Brain pericyte (primary cell): Measurements from ENCODE around the gene PTPRQ.
"Not testable (repeated sequence)": the region's sequence is repeated elsewhere in the genome, so short reads cannot be mapped to it uniquely, and the experiment has no call there.

Source experiments
- DNase-seq: peaks from one replicate; pipeline ENCODE4 v3.0.0-alpha.2; 2012; ENCODE audit warnings: low read depth, low spot score

Gene PTPRQ

GRCh38 chr12:80472911-80473500 lies 29.0 kb downstream of the PTPRQ start:
- DNase-seq: peak; percentile 40

DNA sequence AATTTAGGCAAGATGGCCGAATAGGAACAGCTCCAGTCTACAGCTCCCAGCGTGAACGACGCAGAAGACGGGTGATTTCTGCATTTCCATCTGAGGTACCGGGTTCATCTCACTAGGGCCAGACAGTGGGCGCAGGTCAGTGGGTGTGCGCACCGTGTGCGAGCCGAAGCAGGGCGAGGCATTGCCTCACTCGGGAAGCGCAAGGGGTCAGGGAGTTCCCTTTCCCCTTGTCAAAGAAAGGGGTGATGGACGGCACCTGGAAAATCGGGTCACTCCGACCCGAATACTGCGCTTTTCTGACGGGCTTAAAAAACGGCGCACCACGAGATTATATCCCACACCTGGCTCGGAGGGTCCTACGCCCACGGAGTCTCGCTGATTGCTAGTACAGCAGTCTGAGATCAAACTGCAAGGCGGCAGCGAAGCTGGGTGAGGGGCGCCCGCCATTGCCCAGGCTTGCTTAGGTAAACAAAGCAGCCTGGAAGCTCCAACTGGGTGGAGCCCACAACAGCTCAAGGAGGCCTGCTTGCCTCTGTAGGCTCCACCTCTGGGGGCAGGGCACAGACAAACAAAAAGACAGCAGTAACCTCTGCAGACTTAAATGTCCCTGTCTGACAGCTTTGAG lies 33.6 kb downstream of the PTPRQ start:
- DNase-seq: not testable (repeated sequence)

GRCh38 chr12:80484746-80485145 lies 40.7 kb downstream of the PTPRQ start:
- no peak for DNase-seq

DNA sequence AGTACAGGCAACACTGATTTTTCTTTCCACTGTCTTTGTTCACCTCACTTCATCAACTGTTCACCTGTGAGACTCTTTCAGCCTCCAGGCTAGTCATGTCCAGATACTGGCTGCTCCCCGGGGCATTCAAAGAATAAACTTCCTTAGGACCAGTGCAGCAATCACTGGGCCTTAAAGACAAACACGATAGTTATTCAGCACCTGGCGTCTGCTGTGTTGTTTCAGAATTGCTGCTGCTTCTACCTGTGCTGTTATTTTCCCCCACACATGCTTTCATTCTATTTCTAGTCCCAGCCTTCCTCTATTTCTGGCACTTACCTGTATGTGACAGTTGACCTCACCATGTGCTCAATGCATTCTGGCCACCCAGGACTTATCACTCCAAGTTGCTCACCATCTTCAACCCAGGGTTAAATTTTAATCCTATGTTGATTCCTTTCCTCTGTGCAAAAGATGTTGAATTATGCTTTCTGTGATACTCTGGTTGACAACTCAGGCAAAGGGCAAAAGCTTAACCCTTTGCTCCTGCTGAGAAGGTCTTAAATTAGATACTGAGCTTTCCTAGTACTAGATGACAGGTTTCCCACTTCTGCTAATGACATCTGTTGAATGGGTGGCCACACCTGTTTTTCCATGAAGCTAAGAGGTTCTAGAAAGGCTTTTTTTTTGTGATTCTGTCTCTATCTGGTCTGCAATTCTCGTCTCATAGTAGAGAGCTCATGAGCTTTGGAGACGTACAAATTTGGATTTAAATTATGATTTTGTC lies 41.4 kb downstream of the PTPRQ start:
- no peak for DNase-seq

DNA sequence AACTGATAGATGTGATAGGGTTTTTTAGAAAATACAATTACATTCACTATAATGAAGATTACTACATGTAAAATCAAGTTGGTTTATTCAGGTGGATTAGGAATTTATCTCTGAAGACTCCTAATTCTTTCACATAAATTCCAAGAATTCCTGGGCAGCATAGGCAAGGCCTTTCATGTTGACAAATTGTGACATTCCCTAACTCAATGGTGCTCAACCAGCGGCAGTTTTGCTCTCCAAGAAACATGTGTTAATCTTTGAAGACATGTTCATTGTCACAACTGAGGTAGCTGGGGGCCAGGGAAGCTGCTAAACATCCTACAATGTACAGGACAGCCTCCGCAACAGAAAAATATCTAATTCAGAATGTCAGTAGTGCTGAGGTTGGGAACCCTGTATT lies 46.3 kb downstream of the PTPRQ start:
- no peak for DNase-seq

DNA sequence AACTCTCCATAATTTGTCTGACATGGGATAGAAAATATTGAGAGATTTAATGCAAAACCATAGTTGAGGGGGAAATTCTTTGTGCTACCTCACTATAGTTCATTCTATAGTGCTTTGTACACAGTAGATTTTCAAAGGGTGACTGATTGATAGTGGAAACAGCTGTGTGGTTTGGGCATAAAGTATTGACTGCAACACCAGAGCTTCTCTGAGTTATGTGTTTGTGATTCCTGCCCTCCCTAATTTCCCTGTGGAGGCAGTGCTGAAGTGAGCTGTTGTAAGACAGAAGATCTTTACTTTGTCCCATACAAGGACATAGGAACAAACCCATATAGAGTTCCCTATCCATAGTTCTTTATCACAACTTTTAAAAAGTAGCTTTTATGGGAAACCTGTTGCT lies 47.1 kb downstream of the PTPRQ start:
- no peak for DNase-seq

DNA sequence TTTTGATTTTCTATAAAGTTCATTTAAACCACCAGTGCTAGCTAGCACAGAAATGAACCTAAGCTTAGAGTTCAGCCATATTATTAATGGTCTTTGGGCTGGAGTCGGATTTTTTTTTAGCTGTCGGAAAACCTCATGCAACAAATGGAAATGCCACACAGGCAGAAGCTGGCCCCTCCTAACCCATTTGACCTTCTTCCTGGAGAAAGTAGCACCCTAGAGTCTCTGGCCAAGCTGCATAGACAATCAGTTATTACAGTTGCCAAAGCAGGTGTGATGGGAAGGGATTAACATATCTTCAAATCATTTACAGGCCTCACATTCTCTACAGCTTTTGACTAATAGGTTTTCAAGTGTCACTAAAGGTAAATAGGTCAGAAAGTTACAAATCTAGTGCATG lies 49.4 kb downstream of the PTPRQ start:
- no peak for DNase-seq

DNA sequence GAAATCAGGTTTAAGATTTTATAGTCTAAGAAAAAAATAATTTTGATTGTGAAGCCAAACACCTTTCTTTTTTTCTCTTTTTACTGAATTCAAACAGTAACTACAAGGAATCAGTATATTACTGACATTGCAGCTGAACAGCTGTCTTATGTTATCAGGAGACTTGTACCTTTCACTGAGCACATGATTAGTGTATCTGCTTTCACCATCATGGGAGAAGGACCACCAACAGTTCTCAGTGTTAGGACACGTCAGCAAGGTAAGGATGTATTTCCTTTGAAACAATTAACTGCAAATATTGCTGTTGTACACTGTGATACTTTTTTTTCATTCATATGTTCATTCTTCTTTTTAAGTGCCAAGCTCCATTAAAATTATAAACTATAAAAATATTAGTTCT lies 50.8 kb downstream of the PTPRQ start:
- DNase-seq: no peak

DNA sequence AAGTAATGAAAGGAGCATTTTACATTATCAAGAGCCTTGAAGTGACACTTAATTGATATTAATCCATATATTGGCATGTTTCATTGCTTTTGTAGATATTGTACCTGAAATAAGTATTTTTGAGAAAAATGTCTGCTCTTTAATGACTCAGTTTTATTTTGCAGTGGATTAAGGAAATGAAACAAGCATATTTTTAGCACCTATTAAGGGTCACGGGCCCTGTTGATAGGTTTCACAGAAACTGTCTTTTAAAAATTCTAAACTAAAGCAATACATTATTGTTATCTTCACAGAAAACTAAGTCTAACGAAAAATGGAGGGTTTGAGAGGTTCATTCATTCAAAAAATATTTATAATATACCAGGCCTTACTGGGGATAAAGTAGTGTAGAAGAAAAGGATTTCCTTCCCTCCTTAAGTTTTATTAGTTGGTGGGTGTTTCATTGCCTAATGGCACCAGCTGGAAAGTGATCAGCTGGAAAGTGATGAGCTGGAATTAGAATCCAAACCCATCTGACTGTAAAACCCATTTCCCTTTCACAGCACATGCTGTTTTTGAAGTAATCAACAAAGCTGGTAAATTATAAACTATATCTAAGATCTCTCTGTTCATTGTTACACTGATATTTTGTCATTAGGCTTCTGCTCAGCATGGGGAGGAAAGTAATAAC lies 54.2 kb downstream of the PTPRQ start:
- no peak for DNase-seq

DNA sequence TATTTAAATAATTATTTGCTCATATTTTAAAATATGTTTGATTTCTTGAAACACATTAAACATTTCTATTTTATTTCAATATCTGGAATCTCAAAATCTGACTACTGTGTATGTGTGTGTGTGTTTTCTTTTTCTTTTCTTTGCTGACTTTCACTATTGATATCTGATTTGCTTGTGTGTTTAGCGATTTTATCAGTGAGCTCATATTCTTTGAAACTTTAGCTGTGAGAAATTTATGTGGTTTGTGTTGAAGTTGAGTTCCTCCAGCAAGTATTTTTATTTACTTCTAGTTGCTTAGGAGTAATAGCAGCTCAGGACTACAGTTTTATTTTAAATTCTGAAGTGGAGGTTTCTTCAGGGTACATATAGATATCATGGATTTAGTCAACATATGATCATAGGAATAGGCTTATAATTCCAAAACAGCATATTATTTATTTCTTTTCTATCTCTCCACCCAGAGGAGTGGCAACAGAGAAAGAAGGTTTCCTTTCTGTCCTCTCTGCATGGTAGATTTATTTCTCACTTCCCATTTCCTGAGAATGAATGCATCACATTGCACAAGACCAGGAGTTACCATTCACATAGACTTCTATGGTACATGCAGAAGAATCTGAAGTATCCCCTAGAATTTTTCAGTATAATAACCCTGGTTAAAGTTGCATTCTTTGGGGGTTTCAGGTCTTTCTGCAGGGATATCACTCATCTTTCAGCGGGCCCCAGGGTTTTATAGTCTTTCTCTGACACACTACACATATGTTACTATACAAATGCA lies 60.5 kb downstream of the PTPRQ start:
- no peak for DNase-seq

DNA sequence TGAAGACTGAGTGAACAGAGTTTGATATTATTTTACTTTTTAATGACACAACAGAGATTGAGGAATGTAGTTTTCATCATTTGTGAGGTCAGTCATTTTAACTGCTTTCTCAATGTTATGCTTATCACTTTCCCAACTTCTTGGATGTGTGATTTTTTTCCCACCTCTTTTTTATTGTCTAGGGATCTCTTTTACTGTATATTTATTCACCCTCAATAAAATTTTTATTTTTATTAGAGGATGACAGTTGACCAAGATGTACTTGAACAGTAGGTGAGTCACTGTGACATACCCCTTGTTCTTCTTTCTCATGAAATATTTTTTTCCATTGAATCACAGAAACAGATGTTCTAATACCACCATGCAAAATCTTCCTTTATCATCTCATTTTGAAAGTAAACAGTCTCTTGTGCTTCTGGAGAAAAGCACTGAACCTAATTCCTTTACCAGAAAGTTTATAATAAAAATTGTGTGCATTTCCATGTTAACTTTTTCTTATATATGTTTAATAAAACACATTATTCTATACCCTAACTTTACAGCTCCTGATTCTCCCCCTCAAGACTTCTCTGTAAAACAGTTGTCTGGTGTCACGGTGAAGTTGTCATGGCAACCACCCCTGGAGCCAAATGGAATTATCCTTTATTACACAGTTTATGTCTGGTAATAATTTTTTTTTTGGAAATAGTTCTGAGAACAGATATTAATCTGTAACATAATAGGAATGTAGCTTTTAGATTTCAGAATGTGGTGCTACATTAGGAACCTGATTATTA lies 65.9 kb downstream of the PTPRQ start:
- DNase-seq: no peak

GRCh38 chr12:80512781-80513180 lies 68.7 kb downstream of the PTPRQ start:
- DNase-seq: no peak

GRCh38 chr12:80513211-80513610 lies 69.2 kb downstream of the PTPRQ start:
- no peak for DNase-seq

- DNase-seq: no peak
Observed at GRCh38 chr12:80517655-80518054, 73.6 kb downstream of the PTPRQ start.

DNA sequence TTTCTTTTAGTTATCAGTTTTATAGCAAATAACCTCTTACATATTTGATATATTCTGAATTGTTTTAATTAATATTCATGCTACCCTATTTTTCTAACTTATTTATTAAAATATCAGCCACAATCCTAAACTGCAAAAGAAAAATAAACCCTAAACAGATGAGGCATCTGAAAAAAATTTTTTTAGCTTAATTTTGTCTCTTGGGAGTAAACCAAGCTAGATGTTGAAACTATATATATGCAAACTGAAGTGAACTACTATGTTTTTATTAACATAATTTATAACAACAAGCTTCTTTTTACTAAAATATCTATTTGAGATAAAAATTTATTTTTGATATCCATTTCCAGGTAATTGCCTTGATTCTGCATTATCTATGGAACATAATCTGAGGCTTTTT lies 87.6 kb downstream of the PTPRQ start:
- no peak for DNase-seq

DNA sequence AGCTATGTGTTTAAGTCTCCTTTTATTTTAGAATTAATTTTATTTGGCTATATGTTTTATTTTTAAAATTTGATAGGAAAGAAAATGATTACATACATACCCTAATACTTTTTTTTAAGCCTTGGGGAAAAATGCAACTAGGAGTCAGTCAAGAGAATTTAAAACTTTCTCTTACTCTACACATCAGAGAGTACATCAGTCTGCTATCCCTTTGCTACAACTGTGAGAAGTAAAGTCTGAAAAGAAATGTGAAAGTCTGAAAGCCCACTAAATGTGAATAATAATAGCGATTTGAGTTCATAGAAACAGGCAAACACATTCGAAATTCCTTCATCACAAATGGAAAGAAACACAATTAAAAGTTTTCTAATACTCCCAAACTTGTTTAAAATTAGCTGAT lies 95.0 kb downstream of the PTPRQ start:
- DNase-seq: no peak

DNA sequence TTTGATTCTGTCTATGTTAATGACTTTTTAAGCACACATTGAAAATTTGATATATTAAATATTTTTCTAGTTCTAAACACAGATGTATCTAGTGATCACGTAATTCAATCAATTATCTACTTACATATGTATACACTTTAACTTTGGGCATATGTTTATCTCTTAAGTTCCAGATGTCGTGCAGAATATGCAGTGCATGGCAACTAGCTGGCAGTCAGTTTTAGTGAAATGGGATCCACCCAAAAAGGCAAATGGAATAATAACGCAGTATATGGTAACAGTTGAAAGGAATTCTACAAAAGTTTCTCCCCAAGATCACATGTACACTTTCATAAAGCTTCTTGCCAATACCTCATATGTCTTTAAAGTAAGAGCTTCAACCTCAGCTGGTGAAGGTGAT lies 105.3 kb downstream of the PTPRQ start:
- DNase-seq: no peak

DNA sequence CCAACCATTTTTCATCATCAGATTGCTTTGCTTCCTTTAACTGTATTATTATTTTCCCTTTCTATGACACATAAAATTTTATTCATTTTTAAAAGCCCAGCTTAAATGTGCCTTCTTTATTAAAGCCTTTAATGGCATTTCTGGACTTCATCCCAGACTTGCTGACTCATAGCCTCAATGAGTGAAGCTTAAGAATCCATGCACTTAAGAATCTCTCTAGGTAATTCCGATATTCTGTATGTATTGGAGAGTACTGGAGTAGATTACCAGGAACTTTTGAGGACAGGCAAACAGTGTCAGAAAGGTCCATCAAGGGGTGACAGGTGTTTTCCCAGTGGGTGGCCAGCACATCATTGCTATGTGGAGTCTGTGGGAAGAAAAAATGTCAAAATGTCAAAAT lies 107.9 kb downstream of the PTPRQ start:
- DNase-seq: peak; percentile 53

DNA sequence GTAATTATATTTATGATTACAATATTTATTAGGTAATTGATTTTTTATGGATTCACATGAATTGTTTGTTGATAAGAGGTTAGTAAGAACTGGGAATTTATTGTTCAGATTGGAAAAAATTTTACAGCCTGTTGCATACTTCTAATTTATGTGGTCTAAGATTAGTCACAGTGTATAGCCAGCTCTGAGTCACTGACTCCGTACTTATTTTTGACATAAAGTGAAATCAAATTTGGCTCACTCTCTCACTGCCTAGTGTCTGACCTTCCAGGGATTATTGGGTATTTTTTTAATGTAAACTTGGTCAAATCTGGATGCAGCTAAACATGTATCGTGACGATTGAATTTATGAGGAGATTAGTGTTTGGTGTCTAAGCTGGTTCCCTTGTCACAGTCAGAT lies 109.3 kb downstream of the PTPRQ start:
- DNase-seq: no peak

GRCh38 chr12:80556566-80556965 lies 112.5 kb downstream of the PTPRQ start:
- no peak for DNase-seq

GRCh38 chr12:80559766-80560165 lies 115.7 kb downstream of the PTPRQ start:
- no peak for DNase-seq
